SW480 (cell line): ENCODE data around the gene RPL18.
"Not testable (repeated sequence)": the region's sequence is repeated elsewhere in the genome, so short reads cannot be mapped to it uniquely, and the experiment has no call there.

Experiments
- DNase-seq: peaks from one replicate; pipeline ENCODE4 v3.0.0-alpha.2; 2016; ENCODE audit warnings: low spot score

The RPL18 gene

GRCh38 chr19:48618916-48619691, at the start of gene RPL18, which contains the start of gene SPHK2:
RPL18 (minus strand) TSS chr19:48619178; CDS start chr19:48619143, 35 bp downstream.
SPHK2 (plus strand) TSS chr19:48619506; CDS start chr19:48620515, 1,009 bp downstream.
- peak; percentile 100 for DNase-seq

- no peak for DNase-seq
These were observed 49.8 kb upstream of the RPL18 start for GRCh38 chr19:48668761-48669160.

- no peak for DNase-seq
These were observed 49.4 kb upstream of the RPL18 start for GRCh38 chr19:48668332-48668731.

- no peak for DNase-seq
These were observed 46.8 kb upstream of the RPL18 start for GRCh38 chr19:48665786-48666185.

- DNase-seq: no peak
These were observed 45.5 kb upstream of the RPL18 start for GRCh38 chr19:48664476-48664875.

- no peak for DNase-seq
These were observed 44.7 kb upstream of the RPL18 start for GRCh38 chr19:48663667-48664066.

- no peak for DNase-seq
These were observed 42.7 kb upstream of the RPL18 start for GRCh38 chr19:48661711-48662090.

GRCh38 chr19:48660852-48661710, 42.1 kb upstream of the RPL18 start:
- DNase-seq: peak; percentile 93

- peak; percentile 60 for DNase-seq
These were observed 40.8 kb upstream of the RPL18 start for GRCh38 chr19:48659768-48660167.

- DNase-seq: no peak
These were observed 39.5 kb upstream of the RPL18 start for GRCh38 chr19:48658483-48658882.

- not testable (repeated sequence) for DNase-seq
These were observed 38.9 kb upstream of the RPL18 start for GRCh38 chr19:48657828-48658227.

GRCh38 chr19:48656840-48657474, 38.0 kb upstream of the RPL18 start:
- peak; percentile 89 for DNase-seq

- DNase-seq: no peak
These were observed 35.5 kb upstream of the RPL18 start for GRCh38 chr19:48654299-48655059.

GRCh38 chr19:48651683-48652048, 32.7 kb upstream of the RPL18 start:
- DNase-seq: no peak

GRCh38 chr19:48650974-48651682, 32.1 kb upstream of the RPL18 start:
- DNase-seq: no peak

- no peak for DNase-seq
These were observed 29.2 kb upstream of the RPL18 start for GRCh38 chr19:48648134-48648533.

- no peak for DNase-seq
These were observed 27.8 kb upstream of the RPL18 start for GRCh38 chr19:48646722-48647216.

- peak; percentile 90 for DNase-seq
These were observed 27.2 kb upstream of the RPL18 start, which contains the start of gene CA11 for GRCh38 chr19:48646001-48646721. CA11 (minus strand) TSS chr19:48646187; CDS start chr19:48645632, 555 bp downstream.

GRCh38 chr19:48645620-48646000, 26.6 kb upstream of the RPL18 start:
- DNase-seq: peak; percentile 68
